Suprapubic skin (tissue), 4 donors: Measurements from ENCODE around the gene LEO1. TPM values are rescaled to one million over a fixed set of nuclear protein-coding genes. Genes with fewer than 3 reads are reported as not detected.
A peak's percentile ranks its signal among the peaks of the same experiment; 100 is the strongest.

ENCODE experiments used
- DNase-seq, 2 donors: peaks; one replicate each; pipeline ENCODE4 v3.0.0-alpha.2; 2019; ENCODE audit warnings: low spot score in 2 of 2
- H3K27ac ChIP-seq: fragments of 200-600 bp; sonication (generic); one replicate; pipeline ENCODE4 v1.5.1; 2019
- H3K27me3 ChIP-seq: fragments of 200-600 bp; sonication (generic); one replicate; pipeline ENCODE4 v1.5.1; 2019
- H3K36me3 ChIP-seq: fragments of 200-600 bp; sonication (generic); one replicate; pipeline ENCODE4 v1.5.1; 2019
- H3K4me1 ChIP-seq: fragments of 200-600 bp; sonication (generic); one replicate; pipeline ENCODE4 v1.5.1; 2019
- H3K4me3 ChIP-seq: fragments of 200-600 bp; sonication (generic); one replicate; pipeline ENCODE4 v1.5.1; 2019; ENCODE audit warnings: mild to moderate bottlenecking
- H3K9me3 ChIP-seq: fragments of 200-600 bp; sonication (generic); one replicate; pipeline ENCODE4 v1.5.1; 2019
- EP300 ChIP-seq: sonication (generic); formaldehyde crosslinking; IDR thresholded peaks from one replicate; pipeline ENCODE4 v1.6.1; 2017; ENCODE audit warnings: antibody characterized with exemption
- POLR2A ChIP-seq, 2 donors: fragments of 450-650 bp; IDR thresholded peaks; one replicate each; pipeline ENCODE4 v1.6.1; 2017; ENCODE audit warnings: antibody characterized with exemption in 2 of 2, mild to moderate bottlenecking in 2 of 2, moderate library complexity in 2 of 2
- POLR2AphosphoS5 ChIP-seq, 3 donors: sonication (generic); formaldehyde crosslinking; IDR thresholded peaks; one replicate each; pipeline ENCODE4 v1.6.1; 2017; ENCODE audit warnings: antibody characterized with exemption in 3 of 3
- WGBS: methylation state at CpG from one replicate; pipeline ENCODE4 v1.1.5; 2018; 5-methylcytosine and 5-hydroxymethylcytosine counted together
- total RNA-seq, 4 donors: library from RNA; depleted of rRNA; stranded (reverse); fragments of >200 nt; gene quantifications; one replicate each; pipeline ENCODE4 v1.1.0, GENCODE V29; 2016
- TF ChIP-seq, protein P1 (sequence below), 2 donors: fragments of 200-600 bp in 1 of 2; fragments of 450-650 bp in 1 of 2; sonication (generic) in 1 of 2; IDR thresholded peaks; one replicate each; pipeline ENCODE4 v1.5.1; 2016 to 2019; ENCODE audit warnings: antibody characterized with exemption in 2 of 2, mild to moderate bottlenecking in 1 of 2, moderate library complexity in 1 of 2

The LEO1 gene
- total RNA-seq, 4 donors from 2014 or later: 26.2 to 30.2 (median 28.4) TPM

DNA sequence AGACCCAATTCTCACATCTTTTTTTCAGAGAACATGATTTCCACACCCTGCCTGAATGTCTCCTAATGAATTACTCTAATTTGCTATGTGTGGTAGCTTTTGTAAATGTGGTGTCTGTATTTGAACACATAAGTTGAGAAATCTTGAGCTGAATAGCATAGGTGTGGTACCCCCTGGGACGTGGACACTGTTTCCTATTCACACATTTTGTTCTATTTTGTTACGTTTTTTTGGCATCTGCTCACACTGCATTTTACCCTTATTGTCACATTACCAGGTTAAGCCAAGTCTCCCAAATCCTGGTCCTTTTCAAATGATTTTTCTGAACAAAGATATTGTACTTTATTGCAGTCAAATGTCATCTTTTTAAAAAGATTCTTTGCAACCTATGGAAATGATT lies 40.6 kb upstream of the LEO1 start:
- 49% methylated on average over 2 of the region's 2 CpGs for WGBS
- no peaks in the 10 kb centered on the region for H3K36me3 ChIP-seq
- H3K27me3 ChIP-seq: no peaks in the 10 kb centered on the region
- H3K9me3 ChIP-seq: no peaks in the 10 kb centered on the region
- DNase-seq: no peak
- H3K27ac ChIP-seq: peak overlapping the region; percentile 64
- TF ChIP-seq, protein P1, sequence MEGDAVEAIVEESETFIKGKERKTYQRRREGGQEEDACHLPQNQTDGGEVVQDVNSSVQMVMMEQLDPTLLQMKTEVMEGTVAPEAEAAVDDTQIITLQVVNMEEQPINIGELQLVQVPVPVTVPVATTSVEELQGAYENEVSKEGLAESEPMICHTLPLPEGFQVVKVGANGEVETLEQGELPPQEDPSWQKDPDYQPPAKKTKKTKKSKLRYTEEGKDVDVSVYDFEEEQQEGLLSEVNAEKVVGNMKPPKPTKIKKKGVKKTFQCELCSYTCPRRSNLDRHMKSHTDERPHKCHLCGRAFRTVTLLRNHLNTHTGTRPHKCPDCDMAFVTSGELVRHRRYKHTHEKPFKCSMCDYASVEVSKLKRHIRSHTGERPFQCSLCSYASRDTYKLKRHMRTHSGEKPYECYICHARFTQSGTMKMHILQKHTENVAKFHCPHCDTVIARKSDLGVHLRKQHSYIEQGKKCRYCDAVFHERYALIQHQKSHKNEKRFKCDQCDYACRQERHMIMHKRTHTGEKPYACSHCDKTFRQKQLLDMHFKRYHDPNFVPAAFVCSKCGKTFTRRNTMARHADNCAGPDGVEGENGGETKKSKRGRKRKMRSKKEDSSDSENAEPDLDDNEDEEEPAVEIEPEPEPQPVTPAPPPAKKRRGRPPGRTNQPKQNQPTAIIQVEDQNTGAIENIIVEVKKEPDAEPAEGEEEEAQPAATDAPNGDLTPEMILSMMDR (IDR thresholded peaks at IDR 0.05): no peak
- TF ChIP-seq POLR2A (IDR thresholded peaks at IDR 0.05) (no peak), EP300 (no peak), POLR2AphosphoS5 (IDR thresholded peaks at IDR 0.05) (no peak)
- no peak overlapping the region for H3K4me3 ChIP-seq
- peaks cover 25% of the 10 kb centered on the region for H3K4me1 ChIP-seq

DNA sequence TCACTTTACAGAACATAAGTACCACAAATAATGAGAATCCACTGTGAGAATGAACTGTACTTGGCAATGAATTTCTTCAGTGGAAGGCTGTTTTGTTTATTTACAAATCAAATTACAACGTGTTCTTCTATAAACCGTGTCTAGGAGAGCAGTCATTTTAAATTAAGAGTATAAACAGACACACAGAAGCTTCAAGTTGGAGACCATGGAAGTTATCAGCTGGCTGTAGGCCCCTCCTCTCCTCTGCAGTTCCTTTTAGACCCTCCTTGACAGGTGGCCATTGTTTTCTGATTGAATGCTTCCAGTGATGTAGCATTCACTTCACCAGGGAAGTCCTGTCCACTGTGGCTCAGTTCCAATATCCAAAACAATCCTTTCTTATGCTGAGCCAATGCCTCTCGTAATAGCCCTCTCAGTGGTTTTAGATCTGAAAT lies 40.1 kb upstream of the LEO1 start:
- Histone ChIP-seq H3K27me3 (no peaks in the 10 kb centered on the region), H3K9me3 (no peaks in the 10 kb centered on the region), H3K4me1 (peaks cover 26% of the 10 kb centered on the region), H3K4me3 (no peak overlapping the region), H3K36me3 (no peaks in the 10 kb centered on the region), H3K27ac (peak overlapping the region; percentile 64)
- no peak for DNase-seq
- 42% methylated on average over 3 of the region's 3 CpGs for WGBS
- TF ChIP-seq POLR2A (IDR thresholded peaks at IDR 0.05) (no peak), EP300 (no peak), POLR2AphosphoS5 (IDR thresholded peaks at IDR 0.05) (no peak)
- TF ChIP-seq, protein P1 (IDR thresholded peaks at IDR 0.05): no peak

DNA sequence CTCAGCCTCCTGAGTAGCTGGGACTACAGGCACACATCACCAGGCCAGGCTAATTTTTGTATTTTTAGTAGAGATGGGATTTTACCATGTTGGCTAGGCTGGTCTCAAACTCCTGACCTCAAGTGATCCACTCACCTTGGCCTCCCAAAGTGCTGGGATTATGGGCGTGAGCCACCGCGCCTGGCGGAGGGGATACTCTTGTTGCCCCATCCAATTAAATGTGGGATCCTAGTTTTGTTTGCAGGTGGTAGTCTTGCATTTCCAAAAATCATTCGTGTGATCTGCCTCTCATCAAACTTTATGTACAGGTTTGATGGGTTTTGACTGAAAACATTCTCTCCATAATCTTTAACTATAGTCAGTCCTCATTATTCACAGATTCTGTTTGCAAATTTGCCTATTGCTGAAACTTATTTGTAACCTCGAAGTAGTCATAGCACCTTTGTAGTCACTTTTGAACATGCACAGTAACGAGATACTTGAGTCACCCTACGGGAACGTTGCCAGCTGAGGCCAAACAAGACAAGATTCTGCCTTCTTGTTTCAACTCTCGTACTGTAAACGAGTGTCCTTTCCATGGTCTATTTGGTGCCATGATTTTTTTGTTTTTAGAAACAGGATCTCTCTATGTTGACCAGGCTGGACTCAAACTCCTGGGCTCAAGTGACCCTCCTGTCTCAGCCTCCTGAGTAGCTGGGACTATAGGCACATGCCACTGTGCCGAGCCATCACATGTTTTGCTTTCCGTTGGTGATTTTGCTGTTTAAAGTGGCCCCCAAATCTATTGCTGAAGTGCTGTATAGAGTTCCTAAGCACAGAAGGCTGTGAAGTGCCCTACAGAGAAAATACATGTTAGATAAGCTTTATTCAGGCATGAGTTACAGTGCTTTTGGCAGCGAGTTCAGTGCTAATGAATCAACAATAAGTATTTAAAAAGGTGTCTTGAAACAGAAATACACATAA lies 39.3 kb upstream of the LEO1 start:
- peak overlapping the region; percentile 64 for H3K27ac ChIP-seq
- TF ChIP-seq EP300: no peak
- no peak for TF ChIP-seq POLR2A (IDR thresholded peaks at IDR 0.05)
- TF ChIP-seq, protein P1 (IDR thresholded peaks at IDR 0.05): no peak
- no peak for TF ChIP-seq POLR2AphosphoS5 (IDR thresholded peaks at IDR 0.05)
- WGBS: 63% methylated on average over 14 of the region's 14 CpGs
- no peak overlapping the region for H3K4me3 ChIP-seq
- H3K27me3 ChIP-seq: no peaks in the 10 kb centered on the region
- H3K9me3 ChIP-seq: no peaks in the 10 kb centered on the region
- H3K36me3 ChIP-seq: no peaks in the 10 kb centered on the region
- no peak for DNase-seq
- H3K4me1 ChIP-seq: peaks cover 31% of the 10 kb centered on the region

DNA sequence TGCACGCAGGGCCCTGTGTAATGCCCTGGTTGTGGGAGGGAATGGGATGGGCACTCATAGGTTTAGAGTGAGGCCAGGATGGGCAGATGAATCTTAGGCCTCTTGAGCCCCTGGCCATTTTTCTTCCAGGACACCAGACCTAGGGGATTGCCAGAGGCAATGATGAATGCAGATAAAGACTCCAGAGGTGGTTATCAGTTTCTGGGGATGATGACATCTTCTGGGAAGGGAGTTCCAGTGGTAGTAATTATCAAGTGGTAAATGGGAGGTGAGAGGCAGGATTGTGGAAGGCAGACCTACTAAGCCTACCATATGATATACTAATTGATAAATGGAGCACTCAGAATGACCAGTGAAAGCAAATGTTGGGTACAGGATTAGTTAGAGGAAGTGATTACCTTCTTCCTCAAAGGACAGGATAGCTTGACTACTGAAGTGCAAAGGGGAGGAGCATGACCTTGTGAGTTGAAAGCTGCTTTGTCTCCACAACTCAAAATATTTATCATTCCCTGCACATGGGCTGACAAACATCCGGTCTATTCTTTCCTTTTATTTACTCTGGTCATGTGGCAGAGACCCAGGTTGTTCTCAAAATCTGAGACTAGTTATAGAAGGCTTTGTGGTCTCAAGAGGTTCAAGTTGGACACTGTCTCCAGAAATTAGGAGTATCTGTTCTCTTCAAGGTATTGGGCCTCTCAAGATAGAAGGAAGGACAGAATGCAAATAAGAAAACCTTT lies 37.3 kb upstream of the LEO1 start:
- Histone ChIP-seq H3K9me3 (no peaks in the 10 kb centered on the region), H3K27ac (no peak overlapping the region), H3K27me3 (no peaks in the 10 kb centered on the region), H3K36me3 (no peaks in the 10 kb centered on the region), H3K4me3 (no peak overlapping the region), H3K4me1 (peaks cover 37% of the 10 kb centered on the region)
- TF ChIP-seq POLR2A (IDR thresholded peaks at IDR 0.05): no peak
- no peak for TF ChIP-seq EP300
- TF ChIP-seq, protein P1 (IDR thresholded peaks at IDR 0.05): no peak
- no peak for TF ChIP-seq POLR2AphosphoS5 (IDR thresholded peaks at IDR 0.05)
- 80% methylated on average over 2 of the region's 2 CpGs for WGBS
- no peak for DNase-seq

DNA sequence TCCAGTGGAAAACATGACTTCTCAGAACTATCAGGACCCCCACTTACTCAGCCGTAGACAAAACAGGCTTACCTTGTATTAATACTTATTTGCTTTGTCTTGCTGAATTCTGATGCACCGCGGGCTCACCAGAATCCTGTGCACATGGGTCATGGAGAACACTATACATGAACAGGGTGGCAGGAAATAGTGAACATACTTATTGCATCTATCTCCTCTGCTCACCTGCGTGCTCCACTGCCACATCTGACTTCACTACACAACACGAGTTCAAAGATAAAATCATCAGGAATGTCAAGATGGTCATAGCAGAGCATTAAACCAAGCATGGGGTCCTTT lies 36.8 kb upstream of the LEO1 start:
- Histone ChIP-seq H3K4me1 (peaks cover 34% of the 10 kb centered on the region), H3K27ac (no peak overlapping the region), H3K27me3 (no peaks in the 10 kb centered on the region), H3K36me3 (no peaks in the 10 kb centered on the region), H3K4me3 (no peak overlapping the region), H3K9me3 (no peaks in the 10 kb centered on the region)
- TF ChIP-seq POLR2A (IDR thresholded peaks at IDR 0.05): no peak
- 93% methylated on average over 5 of the region's 5 CpGs for WGBS
- no peak for DNase-seq
